ENCODE data around the gene ISLR.

Gene ISLR

GRCh38 chr15:74208901-74209559 is 35.5 kb downstream of the ISLR start:
- Histone ChIP-seq H3F3A (ENCODE audit: insufficient read depth, low read length) (no peaks in the 10 kb centered on the region), H3K9me2 (ENCODE audit: low read depth, low read length) (no peaks in the 10 kb centered on the region), H3K27ac (ENCODE audit: low read depth, low read length, poor library complexity, severe bottlenecking) (no peak overlapping the region), H3K27me3 (ENCODE audit: insufficient read depth, low read length) (peaks cover 14% of the 10 kb centered on the region), H3K9ac (ENCODE audit: low read length) (no peak overlapping the region), H2AFZ (ENCODE audit: low read length) (no peak overlapping the region), H3K4me1 (ENCODE audit: insufficient read depth, low read length, severe bottlenecking) (no peaks in the 10 kb centered on the region), H3K9me3 (ENCODE audit: low read length) (no peaks in the 10 kb centered on the region), H4K20me1 (ENCODE audit: insufficient read depth, low read length) (no peaks in the 10 kb centered on the region), H3K4me2 (ENCODE audit: low read length) (no peak overlapping the region), H3K36me3 (ENCODE audit: insufficient read depth, low read length) (no peaks in the 10 kb centered on the region), H3K79me2 (ENCODE audit: insufficient read depth, low read length) (no peaks in the 10 kb centered on the region), H3K4me3 (ENCODE audit: low read depth, low read length, poor library complexity, severe bottlenecking) (no peak overlapping the region)
- TF ChIP-seq EZH2 (IDR thresholded peaks at IDR 0.05; ENCODE audit: borderline replicate concordance, low read length): no peak
- TF ChIP-seq CTCF (IDR thresholded peaks at IDR 0.05; ENCODE audit: low read length): no peak

- H3K4me1 ChIP-seq (ENCODE audit: insufficient read depth, low read length, severe bottlenecking): no peaks in the 10 kb centered on the region
- no peak overlapping the region for H3K4me3 ChIP-seq (ENCODE audit: low read depth, low read length, poor library complexity, severe bottlenecking)
- TF ChIP-seq EZH2 (IDR thresholded peaks at IDR 0.05; ENCODE audit: borderline replicate concordance, low read length) (no peak), CTCF (IDR thresholded peaks at IDR 0.05; ENCODE audit: low read length) (no peak)
- H2AFZ ChIP-seq (ENCODE audit: low read length): no peak overlapping the region
- no peak overlapping the region for H3K27ac ChIP-seq (ENCODE audit: low read depth, low read length, poor library complexity, severe bottlenecking)
- H3K4me2 ChIP-seq (ENCODE audit: low read length): no peak overlapping the region
- H3K9me2 ChIP-seq (ENCODE audit: low read depth, low read length): no peaks in the 10 kb centered on the region
- no peaks in the 10 kb centered on the region for H3K79me2 ChIP-seq (ENCODE audit: insufficient read depth, low read length)
- no peaks in the 10 kb centered on the region for H3K36me3 ChIP-seq (ENCODE audit: insufficient read depth, low read length)
- peaks cover 14% of the 10 kb centered on the region for H3K27me3 ChIP-seq (ENCODE audit: insufficient read depth, low read length)
- H4K20me1 ChIP-seq (ENCODE audit: insufficient read depth, low read length): no peaks in the 10 kb centered on the region
- H3F3A ChIP-seq (ENCODE audit: insufficient read depth, low read length): no peaks in the 10 kb centered on the region
- H3K9ac ChIP-seq (ENCODE audit: low read length): no peak overlapping the region
- H3K9me3 ChIP-seq (ENCODE audit: low read length): no peaks in the 10 kb centered on the region
Observed at GRCh38 chr15:74209560-74209958, 36.0 kb downstream of the ISLR start.

GRCh38 chr15:74209997-74210671 is 36.6 kb downstream of the ISLR start:
- no peak overlapping the region for H3K4me3 ChIP-seq (ENCODE audit: low read depth, low read length, poor library complexity, severe bottlenecking)
- no peaks in the 10 kb centered on the region for H3K9me3 ChIP-seq (ENCODE audit: low read length)
- peaks cover 14% of the 10 kb centered on the region for H3K27me3 ChIP-seq (ENCODE audit: insufficient read depth, low read length)
- H3K27ac ChIP-seq (ENCODE audit: low read depth, low read length, poor library complexity, severe bottlenecking): no peak overlapping the region
- H3K9me2 ChIP-seq (ENCODE audit: low read depth, low read length): no peaks in the 10 kb centered on the region
- H3K9ac ChIP-seq (ENCODE audit: low read length): no peak overlapping the region
- no peaks in the 10 kb centered on the region for H3K79me2 ChIP-seq (ENCODE audit: insufficient read depth, low read length)
- H2AFZ ChIP-seq (ENCODE audit: low read length): no peak overlapping the region
- no peak overlapping the region for H3K4me2 ChIP-seq (ENCODE audit: low read length)
- no peaks in the 10 kb centered on the region for H3F3A ChIP-seq (ENCODE audit: insufficient read depth, low read length)
- H4K20me1 ChIP-seq (ENCODE audit: insufficient read depth, low read length): no peaks in the 10 kb centered on the region
- H3K36me3 ChIP-seq (ENCODE audit: insufficient read depth, low read length): no peaks in the 10 kb centered on the region
- no peaks in the 10 kb centered on the region for H3K4me1 ChIP-seq (ENCODE audit: insufficient read depth, low read length, severe bottlenecking)
- TF ChIP-seq EZH2 (IDR thresholded peaks at IDR 0.05; ENCODE audit: borderline replicate concordance, low read length) (no peak), CTCF (IDR thresholded peaks at IDR 0.05; ENCODE audit: low read length) (no peak)
